H1 (cell line): Measurements from ENCODE around the gene NDUFB11. TPM values are rescaled to one million over a fixed set of nuclear protein-coding genes. Genes with fewer than 3 reads are reported as not detected.

Experiments
- CTCF ChIA-PET: fragments of 300-600 bp; sonication (Branson Sonifier 250); formaldehyde crosslinking; loops from one replicate; lab custom pipeline; 2021; ENCODE audit not compliant: partially characterized antibody; lab: Charles Lee
- POLR2A ChIA-PET: fragments of 300-600 bp; sonication (Branson Sonifier 250); formaldehyde crosslinking; loops from one replicate; lab custom pipeline; 2021; ENCODE audit warnings: inconsistent platforms; ENCODE audit not compliant: partially characterized antibody; lab: Charles Lee
- DNase-seq, 2 experiments: peaks; one replicate each; pipeline versions ENCODE4 v3.0.0 to v3.0.0-alpha.2; 2010 to 2022; ENCODE audit warnings: low spot score in 2 of 2, low read depth in 1 of 2, mixed read lengths in 1 of 2
- FAIRE-seq: peaks from 2 replicates; lab custom pipeline; 2011; peaks lifted over from hg19 to GRCh38; lab: Jason Lieb, UNC
- H2AFZ ChIP-seq: 2 replicates; pipeline ENCODE4 v1.8.1; 2012; ENCODE audit warnings: low read length, inconsistent platforms
- H2AK5ac ChIP-seq: 2 replicates; pipeline ENCODE4 v1.6.1; 2013; ENCODE audit warnings: low read depth, low read length
- H2BK120ac ChIP-seq: replicated peaks from 2 replicates; pipeline ENCODE3; 2013; ENCODE audit warnings: low read depth, low read length, inconsistent platforms
- H2BK12ac ChIP-seq: 2 replicates; pipeline ENCODE4 v1.6.1; 2013; ENCODE audit warnings: low read depth, low read length
- H2BK15ac ChIP-seq: 2 replicates; pipeline ENCODE4 v1.6.1; 2013; ENCODE audit warnings: low read length
- H2BK20ac ChIP-seq: 2 replicates; pipeline ENCODE4 v1.6.1; 2013; ENCODE audit warnings: low read length
- H2BK5ac ChIP-seq: 2 replicates; pipeline ENCODE4 v1.6.1; 2013; ENCODE audit warnings: low read depth, low read length
- H3K14ac ChIP-seq: 2 replicates; pipeline ENCODE4 v1.6.1; 2013; ENCODE audit warnings: inconsistent platforms; ENCODE audit not compliant: insufficient read length
- H3K18ac ChIP-seq: 2 replicates; pipeline ENCODE4 v1.6.1; 2013; ENCODE audit warnings: low read length; ENCODE audit errors: extremely low read depth
- H3K23ac ChIP-seq: 2 replicates; pipeline ENCODE4 v1.6.1; 2013; ENCODE audit warnings: inconsistent platforms; ENCODE audit not compliant: insufficient read length
- H3K23me2 ChIP-seq: 2 replicates; pipeline ENCODE4 v1.6.1; 2013; ENCODE audit warnings: low read depth, low read length
- H3K27ac ChIP-seq: 2 replicates; pipeline ENCODE4 v1.6.1; 2011; ENCODE audit warnings: low read depth, low read length, inconsistent platforms
- H3K27me3 ChIP-seq, 4 experiments: replicated peaks in 1 of 4; 1 replicate in 1 of 4; 2 replicates in 3 of 4; pipeline versions ENCODE4 v1.6.1 to v1.8.1; 2011 to 2013; ENCODE audit warnings: low read length in 3 of 4, mild to moderate bottlenecking in 3 of 4, inconsistent platforms in 2 of 4, mixed read lengths in 2 of 4, moderate library complexity in 1 of 4; ENCODE audit not compliant: control insufficient read depth in 3 of 4, insufficient read depth in 3 of 4; ENCODE audit errors: extremely low read depth in 1 of 4
- H3K36me3 ChIP-seq, 4 experiments: 2 replicates each; pipeline versions ENCODE4 v1.6.1 to v1.8.1; 2011 to 2013; ENCODE audit warnings: mild to moderate bottlenecking in 4 of 4, low read length in 3 of 4, moderate library complexity in 2 of 4, control low read depth in 1 of 4, inconsistent platforms in 1 of 4; ENCODE audit not compliant: insufficient read depth in 4 of 4, control insufficient read depth in 2 of 4
- H3K4ac ChIP-seq: replicated peaks from 2 replicates; pipeline ENCODE3; 2013; ENCODE audit warnings: low read length, low read depth, mixed read lengths, inconsistent platforms; ENCODE audit not compliant: insufficient read length
- H3K4me1 ChIP-seq, 4 experiments: replicated peaks in 1 of 4; 1 replicate in 1 of 4; 2 replicates in 3 of 4; pipeline versions ENCODE4 v1.6.1 to v1.8.1; 2011 to 2013; ENCODE audit warnings: low read length in 3 of 4, inconsistent platforms in 2 of 4, mixed read lengths in 1 of 4; ENCODE audit not compliant: insufficient read depth in 4 of 4, control insufficient read depth in 3 of 4
- H3K4me2 ChIP-seq, 2 experiments: 2 replicates each; pipeline versions ENCODE4 v1.6.1 to v1.8.1; 2011 to 2013; ENCODE audit warnings: low read depth in 2 of 2, low read length in 2 of 2, control low read depth in 1 of 2, inconsistent platforms in 1 of 2, mild to moderate bottlenecking in 1 of 2; ENCODE audit not compliant: insufficient read depth in 1 of 2
- H3K4me3 ChIP-seq, 4 experiments: fragments of 200-600, 300-600 bp in 1 of 4; sonication (generic), shearing (Covaris generic), sonication (Bioruptor Twin) in 1 of 4; 2 replicates each; pipeline versions ENCODE4 v1.5.1 to v1.8.1; 2011 to 2016; ENCODE audit warnings: low read length in 4 of 4, low read depth in 3 of 4, control low read depth in 2 of 4, inconsistent platforms in 2 of 4, mild to moderate bottlenecking in 2 of 4, mixed read lengths in 1 of 4, moderate library complexity in 1 of 4; ENCODE audit not compliant: insufficient read depth in 2 of 4; ENCODE audit errors: extremely low read depth in 1 of 4
- H3K56ac ChIP-seq: replicated peaks from 2 replicates; pipeline ENCODE3; 2013; ENCODE audit warnings: low read depth, mild to moderate bottlenecking, mixed read lengths, low read length, inconsistent platforms; ENCODE audit not compliant: insufficient read length
- H3K79me1 ChIP-seq: 2 replicates; pipeline ENCODE4 v1.6.1; 2013; ENCODE audit warnings: low read depth, low read length, control low read depth
- H3K79me2 ChIP-seq, 2 experiments: 2 replicates each; pipeline versions ENCODE4 v1.6.1 to v1.8.1; 2012 to 2013; ENCODE audit warnings: low read length in 2 of 2, mild to moderate bottlenecking in 2 of 2, inconsistent platforms in 1 of 2; ENCODE audit not compliant: insufficient read depth in 2 of 2, control insufficient read depth in 1 of 2
- H3K9ac ChIP-seq, 4 experiments: replicated peaks in 1 of 4; 1 replicate in 1 of 4; 2 replicates in 3 of 4; pipeline versions ENCODE4 v1.6.1 to v1.8.1; 2011 to 2013; ENCODE audit warnings: low read depth in 3 of 4, low read length in 3 of 4, control low read depth in 2 of 4, mild to moderate bottlenecking in 2 of 4, moderate library complexity in 2 of 4, inconsistent platforms in 1 of 4; ENCODE audit errors: extremely low read depth in 1 of 4
- H3K9me3 ChIP-seq, 2 experiments: 2 replicates each; pipeline versions ENCODE4 v1.6.1 to v1.8.1; 2012 to 2013; ENCODE audit warnings: mild to moderate bottlenecking in 2 of 2, moderate library complexity in 2 of 2, control low read depth in 1 of 2, inconsistent platforms in 1 of 2, low read depth in 1 of 2, low read length in 1 of 2, mixed read lengths in 1 of 2; ENCODE audit not compliant: insufficient read depth in 2 of 2
- H4K20me1 ChIP-seq, 2 experiments: replicated peaks in 1 of 2; 2 replicates each; pipeline versions ENCODE3 to v1.8.1; 2011 to 2013; ENCODE audit warnings: inconsistent platforms in 2 of 2, low read length in 2 of 2, mild to moderate bottlenecking in 1 of 2; ENCODE audit not compliant: insufficient read depth in 2 of 2, control insufficient read depth in 1 of 2
- H4K5ac ChIP-seq: 2 replicates; pipeline ENCODE4 v1.6.1; 2013; ENCODE audit warnings: low read length, low read depth, mixed read lengths, inconsistent platforms; ENCODE audit not compliant: insufficient read length
- H4K8ac ChIP-seq: 2 replicates; pipeline ENCODE4 v1.8.0; 2013; ENCODE audit warnings: mild to moderate bottlenecking, moderate library complexity, low read length, inconsistent platforms; ENCODE audit not compliant: insufficient read depth; ENCODE audit errors: extremely low read depth
- H4K91ac ChIP-seq: replicated peaks from 2 replicates; pipeline ENCODE3; 2013; ENCODE audit warnings: low read length, mixed read lengths, inconsistent platforms; ENCODE audit not compliant: insufficient read length
- BRCA1 ChIP-seq: IDR thresholded peaks from 2 replicates; pipeline ENCODE4 v1.6.1; 2012; ENCODE audit warnings: low read depth, low read length, improper control_type of control experiment
- CHD1 ChIP-seq: IDR thresholded peaks from 2 replicates; pipeline ENCODE4 v1.6.1; 2012; ENCODE audit warnings: low read depth, low read length, improper control_type of control experiment
- EZH2 ChIP-seq: fragments of 200-600 bp; sonication (generic); IDR thresholded peaks from 2 replicates; pipeline ENCODE4 v1.7.1; 2012; ENCODE audit warnings: low read depth, mild to moderate bottlenecking, moderate library complexity, low read length, inconsistent platforms; ENCODE audit not compliant: severe bottlenecking
- JUN ChIP-seq: IDR thresholded peaks from 2 replicates; pipeline ENCODE4 v1.6.1; 2011; ENCODE audit warnings: low read depth, mild to moderate bottlenecking, improper control_type of control experiment, low read length
- KDM4A ChIP-seq: IDR thresholded peaks from one replicate; pipeline ENCODE4 v1.7.1; 2012; ENCODE audit warnings: low read depth, mild to moderate bottlenecking, moderate library complexity, low read length, inconsistent platforms; ENCODE audit not compliant: severe bottlenecking
- NRF1 ChIP-seq: IDR thresholded peaks from 2 replicates; pipeline ENCODE4 v1.6.1; 2011; ENCODE audit warnings: mild to moderate bottlenecking, low read depth, low read length, improper control_type of control experiment
- POU5F1 ChIP-seq: IDR thresholded peaks from 2 replicates; pipeline ENCODE4 v1.6.1; 2011; ENCODE audit warnings: low read depth, mild to moderate bottlenecking, low read length, moderate library complexity
- RFX5 ChIP-seq: IDR thresholded peaks from 2 replicates; pipeline ENCODE4 v1.6.1; 2011; ENCODE audit warnings: low read depth, low read length, improper control_type of control experiment, borderline replicate concordance
- SIX5 ChIP-seq: IDR thresholded peaks from 2 replicates; pipeline ENCODE4 v1.6.1; 2011; ENCODE audit warnings: mild to moderate bottlenecking, low read depth, low read length
- TAF7 ChIP-seq: optimal IDR thresholded peaks from 2 replicates; pipeline ENCODE3; 2011; ENCODE audit warnings: low read depth, mild to moderate bottlenecking, inconsistent platforms, low read length, moderate library complexity, borderline replicate concordance
- ZNF274 ChIP-seq: IDR thresholded peaks from 2 replicates; pipeline ENCODE4 v1.7.0; 2012; ENCODE audit warnings: low read length, borderline replicate concordance; ENCODE audit errors: extremely low read depth
- WGBS, 2 experiments: shearing (Covaris generic) in 1 of 2; methylation state at CpG; one replicate each; pipeline versions ENCODE4 v1.1.6 to v1.1.7; 2013 to 2015; ENCODE audit warnings: low lambda C conversion rate in 2 of 2, mixed read lengths in 2 of 2, inconsistent platforms in 1 of 2, low coverage in 1 of 2, missing lambda C conversion rate in 1 of 2; ENCODE audit not compliant: insufficient replicate concordance in 2 of 2, insufficient coverage in 1 of 2, insufficient read length in 1 of 2; ENCODE audit errors: extremely low coverage in 1 of 2, missing lambda C conversion rate in 1 of 2; 5-methylcytosine and 5-hydroxymethylcytosine counted together
- polyA plus RNA-seq, 7 experiments: library from polyadenylated mRNA; depleted of rRNA in 3 of 7; stranded (reverse) in 5 of 7; unstranded in 2 of 7; fragments of >200 nt in 5 of 7; fragments of 200-250 nt in 2 of 7; gene quantifications; 1 replicate in 5 of 7; 2 replicates in 1 of 7; 4 replicates in 1 of 7; pipeline versions ENCODE4 v1.2.1 to v1.2.3, GENCODE V29; 2011 to 2013; ENCODE audit warnings: missing spikeins in 2 of 7, mixed read lengths in 2 of 7
- total RNA-seq: library from RNA; stranded (reverse); fragmentation: NEBNext Ultra II Directional; extraction: Animal tissue kit (Norgen Biotek cat#: 25700); gene quantifications from 2 replicates; pipeline ENCODE4 v1.2.1, GENCODE V29; 2021
- TF ChIP-seq, protein P1 (sequence below), 3 experiments: IDR thresholded peaks; 1 replicate in 2 of 3; 2 replicates in 1 of 3; pipeline versions ENCODE4 v1.5.1 to v1.6.1; 2011; ENCODE audit warnings: low read length in 3 of 3, mild to moderate bottlenecking in 3 of 3, inconsistent platforms in 2 of 3, low read depth in 1 of 3, moderate library complexity in 1 of 3; ENCODE audit not compliant: insufficient read depth in 1 of 3; ENCODE audit errors: control extremely low read depth in 1 of 3

The NDUFB11 gene
- total and polyA plus RNA-seq, 2 of the 8 experiments (the other 6 are each of a cell fraction or from before 2014, with no cell fraction given): 120 to 131 TPM

DNA sequence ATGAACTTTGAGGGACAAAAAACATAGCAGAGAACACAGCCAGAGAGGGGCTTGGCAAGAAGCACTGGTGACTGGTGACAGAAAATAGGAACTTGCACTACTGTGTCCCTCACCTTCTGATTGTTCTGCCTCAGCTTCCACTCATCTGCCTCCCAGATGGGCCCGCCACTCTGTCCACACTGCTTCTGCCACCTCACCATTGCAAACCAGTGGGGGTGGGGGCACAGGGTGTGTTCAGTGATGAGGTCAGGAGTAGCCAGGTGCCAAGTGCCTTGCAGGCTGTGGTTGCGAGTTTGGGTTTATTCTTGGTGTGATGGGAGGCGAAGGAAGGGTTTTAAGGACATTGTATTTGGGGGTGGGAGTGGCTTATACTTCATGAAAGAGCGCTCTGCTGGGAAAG, 40.0 kb upstream of the NDUFB11 start:
- Histone ChIP-seq H2AK5ac (no peak overlapping the region), H3K14ac (no peak overlapping the region), H4K5ac (no peak overlapping the region), H4K20me1 (peaks cover 0 to 2% of the 10 kb centered on the region in 2 experiments), H4K91ac (no peak overlapping the region), H3K79me1 (no peaks in the 10 kb centered on the region), H3K4me1 (peaks cover 0 to 2% (median 0%) of the 10 kb centered on the region in 4 experiments; a peak in 1 of 7 replicates), H2BK12ac (no peak overlapping the region), H3K27ac (no peak overlapping the region), H2BK15ac (no peak overlapping the region), H4K8ac (no peak overlapping the region), H2AFZ (no peak overlapping the region), H3K27me3 (no peaks in the 10 kb centered on the region), H3K4me3 (no peak overlapping the region), H3K56ac (no peak overlapping the region), H3K36me3 (peaks cover 2 to 36% (median 18%) of the 10 kb centered on the region in 4 experiments; a peak in 6 of 8 replicates), H2BK20ac (no peak overlapping the region), H3K9ac (no peak overlapping the region), H3K4me2 (no peak overlapping the region), H3K9me3 (no peaks in the 10 kb centered on the region), H3K23me2 (no peaks in the 10 kb centered on the region), H3K23ac (no peak overlapping the region), H3K18ac (no peak overlapping the region), H3K4ac (no peak overlapping the region), H2BK5ac (no peak overlapping the region), H3K79me2 (no peaks in the 10 kb centered on the region), H2BK120ac (no peak overlapping the region)
- DNase-seq (no peak), FAIRE-seq (no peak)
- CTCF ChIA-PET: no interaction called here
- WGBS, 2 experiments: 77% methylated on average over 3 of the region's 4 CpGs; no CpG with 5 or more reads in 1 of the 2 experiments
- POLR2A ChIA-PET: interaction anchor here (0.8 kb wide), 1 partner anchor 56 kb away, joined by 3 read pairs; no protein-coding TSS in a partner anchor
- TF ChIP-seq, protein P1, sequence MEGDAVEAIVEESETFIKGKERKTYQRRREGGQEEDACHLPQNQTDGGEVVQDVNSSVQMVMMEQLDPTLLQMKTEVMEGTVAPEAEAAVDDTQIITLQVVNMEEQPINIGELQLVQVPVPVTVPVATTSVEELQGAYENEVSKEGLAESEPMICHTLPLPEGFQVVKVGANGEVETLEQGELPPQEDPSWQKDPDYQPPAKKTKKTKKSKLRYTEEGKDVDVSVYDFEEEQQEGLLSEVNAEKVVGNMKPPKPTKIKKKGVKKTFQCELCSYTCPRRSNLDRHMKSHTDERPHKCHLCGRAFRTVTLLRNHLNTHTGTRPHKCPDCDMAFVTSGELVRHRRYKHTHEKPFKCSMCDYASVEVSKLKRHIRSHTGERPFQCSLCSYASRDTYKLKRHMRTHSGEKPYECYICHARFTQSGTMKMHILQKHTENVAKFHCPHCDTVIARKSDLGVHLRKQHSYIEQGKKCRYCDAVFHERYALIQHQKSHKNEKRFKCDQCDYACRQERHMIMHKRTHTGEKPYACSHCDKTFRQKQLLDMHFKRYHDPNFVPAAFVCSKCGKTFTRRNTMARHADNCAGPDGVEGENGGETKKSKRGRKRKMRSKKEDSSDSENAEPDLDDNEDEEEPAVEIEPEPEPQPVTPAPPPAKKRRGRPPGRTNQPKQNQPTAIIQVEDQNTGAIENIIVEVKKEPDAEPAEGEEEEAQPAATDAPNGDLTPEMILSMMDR (IDR thresholded peaks at IDR 0.05; ENCODE audit: control extremely low read depth in 1 of 3, insufficient read depth in 1 of 3, low read depth in 1 of 3, low read length in 3 of 3): no peak
- TF ChIP-seq RFX5 (no peak), KDM4A (no peak), CHD1 (no peak), TAF7 (no peak), POU5F1 (no peak), EZH2 (no peak), NRF1 (no peak), SIX5 (no peak), ZNF274 (no peak), BRCA1 (no peak), JUN (no peak)
